Measurements from ENCODE around the gene CTRB1.
"Not testable (repeated sequence)": the region's sequence is repeated elsewhere in the genome, so short reads cannot be mapped to it uniquely, and the experiment has no call there.

Gene CTRB1

GRCh38 chr16:75262104-75262799 lies 43.5 kb downstream of the CTRB1 start:
- DNase-seq (ENCODE audit: low spot score in 2 of 2) (no peak), ATAC-seq (replicated peaks; ENCODE audit: extremely low read depth, poor library complexity, severe bottlenecking) (no peak)
- peaks cover 6% of the 10 kb centered on the region for H3K4me1 Mint-ChIP-seq
- H3K27me3 Mint-ChIP-seq: peaks cover 65% of the 10 kb centered on the region
- H3K27ac Mint-ChIP-seq (ENCODE audit: low read depth): no peak overlapping the region
- no peaks in the 10 kb centered on the region for H3K36me3 Mint-ChIP-seq (ENCODE audit: insufficient read depth)
- no peak overlapping the region for H3K4me3 Mint-ChIP-seq
- no peaks in the 10 kb centered on the region for H3K9me3 Mint-ChIP-seq

GRCh38 chr16:75262800-75263127 lies 44.0 kb downstream of the CTRB1 start:
- no peaks in the 10 kb centered on the region for H3K9me3 Mint-ChIP-seq
- H3K4me3 Mint-ChIP-seq: no peak overlapping the region
- H3K27me3 Mint-ChIP-seq: peaks cover 64% of the 10 kb centered on the region
- no peaks in the 10 kb centered on the region for H3K36me3 Mint-ChIP-seq (ENCODE audit: insufficient read depth)
- no peak for DNase-seq (ENCODE audit: low spot score in 2 of 2)
- ATAC-seq (replicated peaks; ENCODE audit: extremely low read depth, poor library complexity, severe bottlenecking): no peak
- H3K27ac Mint-ChIP-seq (ENCODE audit: low read depth): no peak overlapping the region
- peaks cover 6% of the 10 kb centered on the region for H3K4me1 Mint-ChIP-seq

DNA sequence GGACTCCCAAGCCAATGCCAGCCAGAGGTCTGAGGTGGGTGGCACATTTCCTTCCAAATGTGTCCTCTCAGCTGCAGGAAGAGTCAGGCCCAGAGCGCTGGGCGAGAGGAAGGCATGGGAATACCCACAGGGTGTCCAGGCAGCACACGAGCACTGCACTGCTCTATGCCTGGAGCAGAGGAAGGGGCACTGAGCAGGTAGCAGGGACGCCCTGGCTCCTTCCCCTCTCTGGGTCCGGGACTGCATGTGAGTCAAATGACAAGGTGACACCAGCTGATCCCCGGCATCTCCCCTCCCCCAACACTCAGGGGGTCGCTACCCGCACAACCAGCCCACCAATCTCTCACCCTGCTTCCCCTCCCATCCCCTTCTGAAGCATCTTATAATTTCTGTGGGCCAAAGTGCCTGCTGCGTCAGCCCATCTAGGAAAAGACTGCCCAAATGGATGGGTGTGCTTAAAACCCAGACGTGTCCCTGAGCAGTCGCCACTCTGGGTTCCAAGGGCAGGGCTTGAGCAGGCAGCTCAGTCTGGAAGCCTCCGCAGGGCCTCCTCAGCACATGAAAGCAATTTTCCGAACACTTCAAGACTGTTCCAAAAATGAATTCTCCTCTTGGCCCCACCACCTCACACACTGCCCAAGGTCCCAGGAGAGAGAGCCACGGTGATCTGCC lies 44.6 kb downstream of the CTRB1 start:
- Mint-ChIP-seq H3K9me3 (no peaks in the 10 kb centered on the region), H3K27ac (ENCODE audit: low read depth) (no peak overlapping the region), H3K4me3 (no peak overlapping the region), H3K27me3 (peaks cover 57% of the 10 kb centered on the region), H3K36me3 (ENCODE audit: insufficient read depth) (no peaks in the 10 kb centered on the region), H3K4me1 (peaks cover 6% of the 10 kb centered on the region)
- DNase-seq (ENCODE audit: low spot score in 2 of 2): no peak
- no peak for ATAC-seq (replicated peaks; ENCODE audit: extremely low read depth, poor library complexity, severe bottlenecking)

GRCh38 chr16:75263963-75264445 lies 45.2 kb downstream of the CTRB1 start:
- Mint-ChIP-seq H3K4me1 (peaks cover 6% of the 10 kb centered on the region), H3K9me3 (no peaks in the 10 kb centered on the region), H3K4me3 (peak overlapping the region; percentile 56), H3K36me3 (ENCODE audit: insufficient read depth) (no peaks in the 10 kb centered on the region), H3K27me3 (peaks cover 55% of the 10 kb centered on the region), H3K27ac (ENCODE audit: low read depth) (no peak overlapping the region)
- DNase-seq (ENCODE audit: low spot score in 2 of 2) (no peak), ATAC-seq (replicated peaks; ENCODE audit: extremely low read depth, poor library complexity, severe bottlenecking) (no peak)

- Mint-ChIP-seq H3K4me1 (peaks cover 6% of the 10 kb centered on the region), H3K27me3 (peaks cover 55% of the 10 kb centered on the region), H3K36me3 (ENCODE audit: insufficient read depth) (no peaks in the 10 kb centered on the region), H3K4me3 (peak overlapping the region; percentile 56), H3K9me3 (no peaks in the 10 kb centered on the region), H3K27ac (ENCODE audit: low read depth) (no peak overlapping the region)
- ATAC-seq (replicated peaks; ENCODE audit: extremely low read depth, poor library complexity, severe bottlenecking) (no peak), DNase-seq (ENCODE audit: low spot score in 2 of 2) (no peak)
These were observed 45.7 kb downstream of the CTRB1 start for GRCh38 chr16:75264457-75264998.

- no peaks in the 10 kb centered on the region for H3K9me3 Mint-ChIP-seq
- ATAC-seq (replicated peaks; ENCODE audit: extremely low read depth, poor library complexity, severe bottlenecking): no peak
- H3K36me3 Mint-ChIP-seq (ENCODE audit: insufficient read depth): no peaks in the 10 kb centered on the region
- no peak for DNase-seq (ENCODE audit: low spot score in 2 of 2)
- no peak overlapping the region for H3K27ac Mint-ChIP-seq (ENCODE audit: low read depth)
- peak overlapping the region; percentile 56 for H3K4me3 Mint-ChIP-seq
- H3K27me3 Mint-ChIP-seq: peaks cover 55% of the 10 kb centered on the region
- peaks cover 6% of the 10 kb centered on the region for H3K4me1 Mint-ChIP-seq
These were observed 46.5 kb downstream of the CTRB1 start for GRCh38 chr16:75264999-75265910.

GRCh38 chr16:75265911-75266701 lies 47.3 kb downstream of the CTRB1 start:
- no peak for ATAC-seq (replicated peaks; ENCODE audit: extremely low read depth, poor library complexity, severe bottlenecking)
- Mint-ChIP-seq H3K9me3 (no peaks in the 10 kb centered on the region), H3K4me3 (peak overlapping the region; percentile 66), H3K27ac (ENCODE audit: low read depth) (no peak overlapping the region), H3K4me1 (peaks cover 6% of the 10 kb centered on the region), H3K27me3 (peaks cover 55% of the 10 kb centered on the region), H3K36me3 (ENCODE audit: insufficient read depth) (no peaks in the 10 kb centered on the region)
- no peak for DNase-seq (ENCODE audit: low spot score in 2 of 2)

GRCh38 chr16:75266738-75267630 lies 48.2 kb downstream of the CTRB1 start:
- Mint-ChIP-seq H3K27me3 (peaks cover 47% of the 10 kb centered on the region), H3K4me1 (peaks cover 6% of the 10 kb centered on the region), H3K9me3 (no peaks in the 10 kb centered on the region), H3K4me3 (peak overlapping the region; percentile 66), H3K36me3 (ENCODE audit: insufficient read depth) (no peaks in the 10 kb centered on the region), H3K27ac (ENCODE audit: low read depth) (no peak overlapping the region)
- ATAC-seq (replicated peaks; ENCODE audit: extremely low read depth, poor library complexity, severe bottlenecking) (peak; percentile 17), DNase-seq (ENCODE audit: low spot score in 2 of 2) (no peak)

DNA sequence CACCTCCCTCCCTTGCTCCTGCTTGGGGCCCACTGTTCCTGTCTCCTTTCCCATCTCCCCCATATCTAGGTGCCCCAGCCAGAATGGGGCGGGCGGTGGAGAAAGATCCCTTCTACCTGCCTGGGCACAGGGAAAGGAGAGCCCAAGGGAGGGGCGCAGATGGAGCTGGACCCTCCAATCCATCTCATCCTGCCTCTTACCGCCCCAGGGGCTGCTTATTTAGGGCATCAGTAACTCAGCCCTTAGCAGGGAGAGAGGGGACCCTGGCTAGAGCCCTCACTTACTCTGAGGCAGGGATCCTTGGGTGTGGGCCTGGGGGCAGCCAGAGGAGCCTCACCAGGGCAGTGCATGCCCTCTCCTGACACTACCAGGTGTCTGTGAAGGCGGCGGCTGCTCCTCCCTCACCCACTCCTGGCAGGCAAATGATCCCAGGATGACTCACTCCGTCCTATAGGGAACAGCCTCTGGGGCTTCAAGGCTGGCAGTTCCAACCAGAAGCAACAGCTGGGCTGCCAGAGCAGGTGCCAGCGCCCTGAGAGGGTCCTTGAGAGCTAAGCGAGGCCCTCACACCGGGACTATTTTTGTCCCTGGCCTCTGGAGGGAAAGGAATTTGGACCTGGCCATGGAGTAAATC lies 49.0 kb downstream of the CTRB1 start:
- Mint-ChIP-seq H3K4me3 (no peak overlapping the region), H3K27ac (ENCODE audit: low read depth) (no peak overlapping the region), H3K36me3 (ENCODE audit: insufficient read depth) (no peaks in the 10 kb centered on the region), H3K27me3 (peaks cover 44% of the 10 kb centered on the region), H3K4me1 (peaks cover 6% of the 10 kb centered on the region), H3K9me3 (no peaks in the 10 kb centered on the region)
- no peak for ATAC-seq (replicated peaks; ENCODE audit: extremely low read depth, poor library complexity, severe bottlenecking)
- DNase-seq (ENCODE audit: low spot score in 2 of 2): no peak

- not testable (repeated sequence) for H3K9me3 Mint-ChIP-seq; H3K27ac Mint-ChIP-seq (ENCODE audit: low read depth)
- peaks cover 40% of the 10 kb centered on the region for H3K27me3 Mint-ChIP-seq
These were observed 50.6 kb downstream of the CTRB1 start for GRCh38 chr16:75269358-75269757.

More at GRCh38 chr16:75269358-75269757, 50.6 kb downstream of the CTRB1 start:
- not testable (repeated sequence) for ATAC-seq (replicated peaks; ENCODE audit: extremely low read depth, poor library complexity, severe bottlenecking); H3K4me1 Mint-ChIP-seq; H3K36me3 Mint-ChIP-seq (ENCODE audit: insufficient read depth); DNase-seq (ENCODE audit: low spot score in 2 of 2); H3K4me3 Mint-ChIP-seq

Data from central memory CD8-positive, alpha-beta T cell (primary cell).